ENCODE results near the gene LRRN4.
"Not testable (repeated sequence)": the region's sequence is repeated elsewhere in the genome, so short reads cannot be mapped to it uniquely, and the experiment has no call there.

LRRN4 gene

DNA sequence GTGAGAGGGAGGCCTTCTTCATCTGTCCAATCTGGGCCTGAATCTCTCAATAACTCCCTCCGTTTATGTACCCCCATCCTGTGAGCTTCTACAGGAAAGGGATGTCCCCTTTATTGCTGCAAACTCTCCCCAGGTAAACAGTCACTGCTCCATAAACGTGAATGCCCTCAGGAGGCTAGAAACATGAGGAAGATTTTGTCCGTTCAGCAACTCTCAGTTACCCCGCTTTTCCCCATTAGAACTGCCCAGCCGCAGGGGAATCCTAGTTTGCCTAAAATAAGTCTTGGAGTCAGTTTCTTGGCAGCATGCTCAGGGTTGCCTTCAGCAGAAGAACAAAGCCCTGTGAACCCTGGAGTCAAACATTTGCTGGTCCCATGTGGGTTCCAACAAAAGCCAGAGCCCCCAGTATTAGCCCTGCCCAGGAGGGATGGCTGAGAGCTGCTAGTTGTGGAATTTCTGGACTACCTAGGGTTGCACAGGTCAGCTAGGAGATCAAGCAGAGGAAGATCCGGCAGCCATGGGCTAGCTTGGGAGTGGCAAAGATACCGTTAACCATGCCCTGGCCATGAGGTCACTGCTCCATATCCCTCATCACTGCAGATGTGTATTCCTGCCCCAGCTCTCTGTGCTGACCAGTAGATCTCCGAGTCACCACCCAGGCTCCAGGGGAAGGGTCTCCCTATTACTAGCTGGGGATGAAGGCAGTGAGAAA, 640 bp downstream of the LRRN4 start:
- DNase-seq (ENCODE audit: insufficient read length, low spot score) (peak; percentile 26), FAIRE-seq (no peak)
- TF ChIP-seq POLR2A (IDR thresholded peaks at IDR 0.05; ENCODE audit: low read depth, low read length), result no peak

DNA sequence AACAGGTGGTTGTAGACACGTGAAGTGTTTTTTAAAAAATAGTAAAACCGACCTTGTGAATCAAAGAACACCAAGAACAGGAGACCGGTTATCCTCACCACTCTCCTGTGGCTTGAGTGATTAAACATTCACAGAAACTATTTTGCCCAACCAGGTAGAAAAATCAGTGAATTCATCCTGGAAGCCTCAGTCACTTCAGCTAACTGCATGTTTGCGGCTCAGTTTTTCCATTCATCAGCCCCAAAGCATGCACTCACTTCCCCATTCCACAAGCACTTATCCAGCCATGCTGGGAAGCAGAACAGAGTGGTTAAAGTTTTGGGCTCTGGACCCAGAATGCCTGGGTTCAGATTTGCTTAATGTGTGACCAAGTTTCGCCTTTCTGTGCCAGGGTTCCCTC, 2.4 kb downstream of the LRRN4 start:
- no peak for DNase-seq (ENCODE audit: insufficient read length, low spot score)
- FAIRE-seq, result no peak

DNA sequence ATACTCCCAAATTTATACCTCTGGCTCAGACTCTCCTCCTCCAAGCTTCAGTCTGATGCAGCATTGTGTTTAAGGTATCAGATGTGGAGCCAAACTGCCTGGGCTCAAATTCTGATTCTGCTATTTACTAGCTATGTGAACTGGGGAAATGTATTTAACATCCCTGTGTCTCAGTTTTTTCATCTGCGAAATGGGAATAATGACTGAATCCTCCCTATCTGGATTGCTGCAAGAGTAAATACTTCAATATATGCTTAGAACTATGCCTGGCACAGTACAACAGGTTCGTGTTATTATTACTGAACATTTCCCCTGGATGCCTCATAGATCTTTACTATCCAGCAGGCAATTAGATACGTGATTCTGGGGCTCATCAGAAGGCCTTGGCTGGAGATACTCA, 5.5 kb downstream of the LRRN4 start:
- no peak for TF ChIP-seq POLR2A (IDR thresholded peaks at IDR 0.05; ENCODE audit: low read depth, low read length)
- FAIRE-seq, result no peak

More for the DNA sequence above, 2.4 kb downstream of the LRRN4 start:
- no peak for TF ChIP-seq POLR2A (IDR thresholded peaks at IDR 0.05; ENCODE audit: low read depth, low read length)

DNA sequence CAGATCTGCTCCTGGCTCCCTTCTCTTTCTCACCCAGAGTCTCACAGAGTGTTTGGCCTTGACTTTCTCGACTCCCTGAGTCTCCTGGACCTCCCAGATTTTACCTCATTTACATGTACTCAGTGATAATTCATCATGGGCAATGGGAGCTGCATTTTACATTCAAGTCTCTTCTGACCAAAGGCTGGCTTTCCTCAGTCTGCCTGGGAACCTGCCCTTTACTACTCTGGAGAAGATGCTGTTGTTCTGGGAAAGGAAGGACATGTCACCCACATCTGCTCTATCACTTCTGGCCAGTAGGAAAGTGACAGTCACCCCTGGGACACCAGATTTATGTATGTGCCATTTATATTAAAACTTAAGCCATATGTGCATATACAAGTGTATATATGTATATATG, 7.4 kb downstream of the LRRN4 start:
- FAIRE-seq (no peak), DNase-seq (ENCODE audit: insufficient read length, low spot score) (no peak)
- TF ChIP-seq POLR2A (IDR thresholded peaks at IDR 0.05; ENCODE audit: low read depth, low read length), result no peak

More for the DNA sequence above, 5.5 kb downstream of the LRRN4 start:
- no peak for DNase-seq (ENCODE audit: insufficient read length, low spot score)

DNA sequence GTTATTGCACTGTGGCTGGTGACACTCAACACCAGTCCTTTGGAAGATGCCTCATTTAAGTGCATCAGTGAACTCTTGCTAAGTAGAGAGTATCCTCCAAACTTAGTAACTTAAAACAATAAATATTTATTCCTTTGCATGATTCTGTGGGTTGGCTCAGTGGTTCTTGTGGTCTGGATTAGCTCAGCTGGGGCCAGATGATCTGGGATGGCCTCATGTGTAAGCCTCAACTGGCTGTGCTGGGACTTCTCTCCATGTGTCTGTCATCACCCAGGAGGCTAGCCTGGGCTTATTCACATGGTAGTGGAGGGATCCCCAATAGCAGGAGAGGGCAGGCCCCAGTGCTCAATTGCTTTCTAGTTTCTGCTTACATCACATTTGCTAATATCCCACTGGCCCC, 8.3 kb downstream of the LRRN4 start:
- FAIRE-seq (no peak), DNase-seq (ENCODE audit: insufficient read length, low spot score) (no peak)
- TF ChIP-seq POLR2A (IDR thresholded peaks at IDR 0.05; ENCODE audit: low read depth, low read length), result no peak

DNA sequence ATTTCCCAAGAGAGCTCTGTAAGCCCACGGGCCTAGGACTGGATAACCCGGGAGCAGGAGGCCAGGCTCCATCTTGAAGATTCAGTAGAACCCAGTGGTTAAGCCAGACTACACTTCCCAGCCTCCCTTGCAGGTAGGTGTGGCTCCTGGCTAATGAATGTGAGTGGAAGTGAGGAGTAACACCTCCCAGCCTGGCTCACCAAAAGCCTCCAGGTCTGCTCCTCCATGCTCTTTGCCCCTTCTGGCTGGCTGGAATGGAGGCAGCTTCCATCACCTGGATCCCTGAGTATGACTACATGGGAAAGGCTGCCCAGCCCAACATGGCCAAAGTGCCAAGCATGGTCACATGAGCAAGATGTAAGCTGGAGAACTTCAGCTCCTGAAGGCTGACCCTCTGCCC, 9.7 kb downstream of the LRRN4 start:
- no peak for FAIRE-seq
- peak; percentile 15 for DNase-seq (ENCODE audit: insufficient read length, low spot score)
- TF ChIP-seq POLR2A (IDR thresholded peaks at IDR 0.05; ENCODE audit: low read depth, low read length), result no peak

DNA sequence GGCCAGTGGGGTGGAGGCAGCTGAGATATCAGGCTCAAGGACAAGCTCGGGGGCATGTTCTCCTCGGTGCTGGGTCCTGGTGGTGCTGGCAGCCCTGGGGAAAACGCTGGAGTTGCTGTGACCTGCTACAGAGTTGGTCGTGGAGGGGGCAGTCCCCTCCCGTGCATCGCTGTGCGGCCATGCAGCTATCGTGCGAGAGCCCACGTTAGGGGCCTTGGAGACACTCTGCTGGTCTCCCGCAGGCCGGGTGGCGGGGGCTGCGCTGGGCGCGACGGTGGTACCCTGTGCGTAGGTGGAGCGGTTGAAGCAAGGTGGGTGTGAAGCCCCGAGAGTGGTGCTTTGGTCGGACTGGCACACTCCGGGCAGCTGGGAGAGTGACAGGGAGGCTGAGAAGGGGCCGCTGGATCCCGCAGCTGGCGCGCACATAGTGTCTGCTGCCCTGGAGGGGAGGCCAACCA, 12.0 kb downstream of the LRRN4 start:
- no peak for FAIRE-seq
- no peak for DNase-seq (ENCODE audit: insufficient read length, low spot score)
- TF ChIP-seq POLR2A (IDR thresholded peaks at IDR 0.05; ENCODE audit: low read depth, low read length), result no peak

DNA sequence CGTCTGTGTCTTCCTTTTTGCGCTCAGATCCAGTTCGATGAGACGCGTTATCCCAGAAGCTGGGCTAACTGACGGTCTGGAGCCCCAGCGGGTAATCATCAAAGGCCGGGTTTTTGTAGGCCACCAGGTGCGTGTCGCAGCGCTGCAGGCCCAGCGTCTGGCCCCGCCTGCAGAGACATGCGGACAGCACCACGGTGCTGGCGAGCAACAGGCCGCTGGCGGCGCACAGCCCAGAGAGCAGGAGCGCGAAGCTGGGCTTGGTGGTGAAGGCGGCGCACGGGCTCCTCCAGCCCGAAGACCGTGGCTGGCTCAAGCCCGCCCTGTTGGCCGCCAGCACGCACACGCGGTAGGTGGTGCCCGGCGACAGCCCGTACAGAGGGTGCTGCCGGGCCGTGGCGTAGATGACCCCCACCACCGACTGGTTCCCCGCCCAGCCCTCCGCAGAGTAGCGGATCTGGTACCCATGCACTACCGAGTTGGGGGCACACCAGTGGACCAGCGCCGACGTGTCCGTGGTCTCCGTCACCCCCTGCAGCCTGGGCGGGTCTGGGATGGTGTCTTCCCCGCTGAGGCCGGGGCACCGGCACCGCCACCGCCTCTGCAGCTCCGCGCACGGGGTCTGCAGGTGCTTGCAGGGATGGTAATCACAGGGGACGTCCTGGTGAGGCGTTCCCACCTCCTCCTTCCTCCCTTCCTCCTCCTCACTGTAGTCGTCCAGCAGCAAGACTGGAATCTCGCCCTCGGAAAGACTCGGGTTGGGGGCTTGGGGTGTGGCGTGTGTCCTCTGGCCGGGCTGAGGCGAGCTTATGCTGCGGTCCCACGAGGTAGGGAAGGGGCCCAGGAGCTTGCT, 12.7 kb downstream of the LRRN4 start:
- no peak for FAIRE-seq
- no peak for DNase-seq (ENCODE audit: insufficient read length, low spot score)

DNA sequence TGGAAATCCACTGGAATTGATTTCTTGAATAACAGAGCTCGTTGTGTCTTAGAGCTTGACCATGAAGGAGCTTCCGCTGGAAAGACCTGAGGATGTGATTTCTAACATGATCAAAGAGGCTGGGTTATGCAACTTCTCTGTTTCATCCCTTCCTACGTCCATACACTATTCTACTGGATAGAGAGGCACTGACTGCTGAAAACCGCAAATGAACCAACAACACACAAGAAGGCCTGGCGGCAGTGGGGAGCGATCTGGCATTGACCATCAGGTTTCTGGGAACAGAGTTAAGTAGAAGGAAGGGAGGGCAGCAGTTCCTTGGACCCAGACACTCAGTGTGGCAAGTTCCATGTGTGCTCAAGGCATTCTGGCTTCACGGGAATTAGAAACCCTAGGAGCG, 13.3 kb downstream of the LRRN4 start:
- FAIRE-seq, result no peak
- TF ChIP-seq POLR2A (IDR thresholded peaks at IDR 0.05; ENCODE audit: low read depth, low read length), result no peak

More for the DNA sequence above, 12.7 kb downstream of the LRRN4 start:
- no peak for TF ChIP-seq POLR2A (IDR thresholded peaks at IDR 0.05; ENCODE audit: low read depth, low read length)

DNA sequence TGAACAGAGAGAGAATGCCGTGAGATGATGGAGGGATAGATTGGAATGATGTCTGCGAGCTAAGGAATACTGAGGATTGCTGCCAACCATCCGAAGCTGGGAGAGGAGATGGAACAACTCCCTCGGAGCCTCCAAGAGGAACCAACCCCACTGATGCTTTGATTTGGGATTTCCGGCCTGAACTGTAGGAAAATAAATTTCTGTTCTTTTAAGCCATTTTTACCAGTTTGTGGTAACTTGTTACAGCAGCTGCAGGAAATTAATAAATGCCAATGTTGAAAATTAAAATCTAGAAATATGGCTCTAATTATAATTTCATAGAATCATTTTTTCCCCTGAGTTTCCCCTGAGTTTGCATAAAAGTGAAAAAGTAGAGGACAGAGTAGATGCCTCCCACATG, 14.1 kb downstream of the LRRN4 start:
- DNase-seq (ENCODE audit: insufficient read length, low spot score), result no peak
- FAIRE-seq, result no peak
- no peak for TF ChIP-seq POLR2A (IDR thresholded peaks at IDR 0.05; ENCODE audit: low read depth, low read length)

More for the DNA sequence above, 13.3 kb downstream of the LRRN4 start:
- DNase-seq (ENCODE audit: insufficient read length, low spot score), result no peak

DNA sequence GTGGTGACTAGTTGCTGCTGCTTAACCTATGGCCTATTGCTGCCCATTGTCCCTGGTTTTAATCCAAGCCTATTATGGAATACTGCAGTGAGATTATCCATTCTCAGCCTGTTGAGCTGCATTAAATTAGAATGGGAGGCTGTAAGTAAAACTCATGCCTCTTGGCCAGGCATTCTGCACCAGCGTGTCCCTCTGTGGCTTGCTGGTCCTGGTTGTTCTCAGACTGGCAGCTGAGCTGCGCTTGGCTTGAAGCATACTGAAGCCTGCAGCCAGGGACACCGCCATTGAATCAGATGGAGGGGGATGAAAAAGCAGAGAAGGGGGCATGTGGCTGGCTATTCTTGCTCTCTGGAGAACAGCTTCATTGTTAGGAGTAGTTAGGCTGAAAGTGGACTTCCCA, 15.6 kb downstream of the LRRN4 start:
- no peak for TF ChIP-seq POLR2A (IDR thresholded peaks at IDR 0.05; ENCODE audit: low read depth, low read length)
- no peak for DNase-seq (ENCODE audit: insufficient read length, low spot score)
- FAIRE-seq, result no peak

DNA sequence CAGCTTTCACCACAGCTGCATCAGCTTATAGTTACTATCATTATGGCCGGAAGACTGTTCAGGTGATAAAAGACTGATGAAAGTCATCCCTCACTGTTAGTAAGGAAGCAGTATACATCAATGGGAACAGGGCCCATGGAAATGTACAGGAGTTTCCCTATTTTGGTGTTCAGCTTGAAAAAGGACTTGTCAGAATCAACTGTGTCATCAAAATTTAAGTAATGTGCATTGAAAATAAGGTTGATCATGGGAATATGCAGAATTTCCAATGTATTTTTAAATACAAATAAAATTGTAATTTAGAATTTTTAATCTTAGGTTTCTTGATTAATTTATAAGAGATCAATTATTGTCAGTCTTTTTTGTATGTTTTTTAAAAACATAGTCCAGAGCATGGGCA, 16.8 kb downstream of the LRRN4 start:
- no peak for TF ChIP-seq POLR2A (IDR thresholded peaks at IDR 0.05; ENCODE audit: low read depth, low read length)
- DNase-seq (ENCODE audit: insufficient read length, low spot score) (no peak), FAIRE-seq (no peak)

DNA sequence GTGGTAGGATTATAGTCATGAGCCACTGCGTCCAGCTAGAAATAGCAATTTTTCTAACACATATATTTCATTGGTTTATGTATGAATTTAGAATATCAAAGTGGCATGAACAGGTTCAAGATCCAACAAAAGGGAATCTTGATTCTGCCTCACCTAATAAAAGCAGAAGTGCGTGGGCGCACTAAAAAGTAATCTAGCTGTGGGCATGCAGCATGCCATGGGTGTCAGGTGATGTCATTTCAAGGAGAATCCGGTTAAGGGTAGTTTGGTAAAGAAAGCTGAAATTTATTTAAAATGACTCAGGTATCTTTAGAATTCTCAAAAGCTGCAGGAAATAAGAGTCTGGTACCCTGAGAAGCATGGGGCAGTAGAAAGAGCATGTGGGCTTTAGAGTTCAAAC, 17.6 kb downstream of the LRRN4 start:
- DNase-seq (ENCODE audit: insufficient read length, low spot score) (no peak), FAIRE-seq (no peak)
- no peak for TF ChIP-seq POLR2A (IDR thresholded peaks at IDR 0.05; ENCODE audit: low read depth, low read length)

DNA sequence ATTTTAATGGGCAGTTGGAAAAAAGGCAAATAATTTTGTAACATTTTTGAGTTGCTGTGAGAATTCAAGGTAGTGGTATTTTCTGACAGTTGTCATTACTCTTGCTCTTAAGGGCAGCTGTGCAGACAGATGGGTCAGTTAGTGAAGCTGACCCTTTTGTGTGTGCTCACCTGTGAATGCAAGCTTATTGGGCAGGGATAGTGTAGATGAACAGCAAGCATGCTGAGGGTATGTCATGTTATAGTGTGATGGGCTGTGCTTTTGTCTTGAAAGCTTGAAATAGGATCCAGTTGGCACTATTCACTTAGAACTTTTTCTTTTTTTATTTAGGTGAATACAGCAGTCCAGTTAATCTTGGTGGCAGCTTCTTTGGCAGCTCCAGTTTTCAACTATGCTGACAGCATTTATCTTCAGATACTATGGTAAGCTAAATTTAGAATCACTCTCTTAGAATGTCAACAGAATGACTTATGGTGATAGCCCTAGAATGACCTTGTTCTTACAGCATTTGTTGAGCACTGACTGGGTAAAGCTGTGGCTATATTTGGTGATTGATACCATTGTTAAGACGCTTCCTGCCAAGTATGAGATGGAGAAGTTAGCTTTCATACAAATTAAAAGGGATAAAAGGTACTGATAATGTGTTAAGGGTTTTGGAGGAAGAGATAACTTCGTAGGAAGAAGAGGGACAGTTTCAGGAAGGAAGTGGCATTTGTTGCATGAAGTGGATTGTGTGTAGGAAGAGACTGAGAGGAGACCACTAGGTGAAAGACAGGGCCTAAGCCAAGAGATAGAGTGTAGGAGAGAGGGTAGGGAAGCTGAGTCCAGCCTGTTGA, 19.5 kb downstream of the LRRN4 start:
- DNase-seq (ENCODE audit: insufficient read length, low spot score) (no peak), FAIRE-seq (no peak)
- TF ChIP-seq POLR2A (IDR thresholded peaks at IDR 0.05; ENCODE audit: low read depth, low read length), result no peak

DNA sequence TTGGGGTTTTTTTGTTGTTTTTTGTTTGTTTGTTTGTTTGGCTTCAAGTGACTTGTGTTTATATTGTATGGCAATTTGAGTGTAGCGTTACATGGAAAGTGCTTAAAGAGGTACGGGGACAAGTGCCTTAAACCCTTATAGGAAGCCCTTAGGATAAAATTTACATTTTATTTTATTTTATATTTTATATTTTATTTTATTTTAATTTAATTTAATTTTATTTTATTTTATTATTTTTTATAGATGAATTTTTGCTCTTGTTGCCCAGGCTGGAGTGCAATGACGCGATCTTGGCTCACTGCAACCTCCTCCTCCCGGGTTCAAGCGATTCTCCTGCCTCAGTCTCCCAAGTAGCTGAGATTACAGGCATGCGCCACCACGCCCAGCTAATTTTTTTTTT, 21.0 kb downstream of the LRRN4 start:
- not testable (repeated sequence) for DNase-seq (ENCODE audit: insufficient read length, low spot score); FAIRE-seq

All from H54 (cell line).